ENCODE data around the gene LOXL3.

The LOXL3 gene

GRCh38 chr2:74548285-74548899, 5.3 kb downstream of the LOXL3 start:
- H3K27ac ChIP-seq (ENCODE audit: insufficient read depth in 1 of 2, low read depth in 1 of 2, low read length in 2 of 2, poor library complexity in 1 of 2, severe bottlenecking in 2 of 2) = peak overlapping the region in 1 of 2 experiments; percentile 59
- H3K9me3 ChIP-seq (ENCODE audit: control extremely low read depth in 1 of 5, control insufficient read depth in 4 of 5, insufficient read depth in 2 of 5, low read depth in 1 of 5, low read length in 4 of 5) = no peaks in the 10 kb centered on the region
- no peak for DNase-seq
- ChIA-PET POLR2A (no interaction called here), CTCF (interaction anchor here (0.9 to 1.7 kb wide), 8 partner anchors 10 to 73 kb away, joined by 3 to 5 read pairs (median 3); partner anchors contain the start of genes CCDC142 and TTC31)
- 32% methylated on average over 26 of the region's 26 CpGs for WGBS (ENCODE audit: insufficient coverage)
- H3K36me3 ChIP-seq (ENCODE audit: control insufficient read depth in 4 of 4, insufficient read depth in 4 of 4, low read length in 3 of 4) = peaks cover 0 to 3% (median 0%) of the 10 kb centered on the region in 4 experiments
- peak overlapping the region; percentile 67 to 89 (median 76) for H3K4me3 ChIP-seq (ENCODE audit: control insufficient read depth in 1 of 7, extremely low read depth in 1 of 7, insufficient read depth in 4 of 7, low read depth in 2 of 7, low read length in 6 of 7)
- no peaks in the 10 kb centered on the region for H3K27me3 ChIP-seq (replicated peaks in 2 of 5; ENCODE audit: control insufficient read depth in 4 of 5, insufficient read depth in 5 of 5, low read length in 4 of 5)
- peaks cover 6 to 49% (median 35%) of the 10 kb centered on the region in 4 experiments for H3K4me1 ChIP-seq (ENCODE audit: control extremely low read depth in 1 of 4, control insufficient read depth in 4 of 4, insufficient read depth in 4 of 4, low read length in 3 of 4)

GRCh38 chr2:74546004-74546403, 7.7 kb downstream of the LOXL3 start:
- CTCF ChIA-PET = interaction anchor here (1.1 to 5.1 kb wide), 5 partner anchors 12 to 63 kb away, joined by 4 to 50 read pairs (median 6); partner anchors contain the start of genes CCDC142 and TTC31

GRCh38 chr2:74544634-74545033, 9.1 kb downstream of the LOXL3 start:
- CTCF ChIA-PET = interaction anchor here (0.8 to 5.1 kb wide), 9 partner anchors 10 to 62 kb away, joined by 3 to 50 read pairs (median 3); partner anchors contain the start of genes CCDC142 and TTC31
- POLR2A ChIA-PET = no interaction called here
- DNase-seq = no peak
- Histone ChIP-seq H3K36me3 (ENCODE audit: control insufficient read depth in 4 of 4, insufficient read depth in 4 of 4, low read length in 3 of 4) (no peaks in the 10 kb centered on the region), H3K27me3 (replicated peaks in 2 of 5; ENCODE audit: control insufficient read depth in 4 of 5, insufficient read depth in 5 of 5, low read length in 4 of 5) (no peaks in the 10 kb centered on the region), H3K4me3 (ENCODE audit: control insufficient read depth in 1 of 7, extremely low read depth in 1 of 7, insufficient read depth in 4 of 7, low read depth in 2 of 7, low read length in 6 of 7) (no peak overlapping the region), H3K9me3 (ENCODE audit: control extremely low read depth in 1 of 5, control insufficient read depth in 4 of 5, insufficient read depth in 2 of 5, low read depth in 1 of 5, low read length in 4 of 5) (no peaks in the 10 kb centered on the region), H3K4me1 (ENCODE audit: control extremely low read depth in 1 of 4, control insufficient read depth in 4 of 4, insufficient read depth in 4 of 4, low read length in 3 of 4) (peaks cover 6 to 34% (median 19%) of the 10 kb centered on the region in 4 experiments), H3K27ac (ENCODE audit: insufficient read depth in 1 of 2, low read depth in 1 of 2, low read length in 2 of 2, poor library complexity in 1 of 2, severe bottlenecking in 2 of 2) (no peak overlapping the region)
- 90% methylated on average over 3 of the region's 3 CpGs for WGBS (ENCODE audit: insufficient coverage)

More at GRCh38 chr2:74546004-74546403, 7.7 kb downstream of the LOXL3 start:
- no peak for DNase-seq
- POLR2A ChIA-PET = no interaction called here
- H3K4me3 ChIP-seq (ENCODE audit: control insufficient read depth in 1 of 7, extremely low read depth in 1 of 7, insufficient read depth in 4 of 7, low read depth in 2 of 7, low read length in 6 of 7) = no peak overlapping the region
- H3K4me1 ChIP-seq (ENCODE audit: control extremely low read depth in 1 of 4, control insufficient read depth in 4 of 4, insufficient read depth in 4 of 4, low read length in 3 of 4) = peaks cover 6 to 39% (median 22%) of the 10 kb centered on the region in 4 experiments
- WGBS (ENCODE audit: insufficient coverage) = 97% methylated on average over 3 of the region's 3 CpGs
- H3K9me3 ChIP-seq (ENCODE audit: control extremely low read depth in 1 of 5, control insufficient read depth in 4 of 5, insufficient read depth in 2 of 5, low read depth in 1 of 5, low read length in 4 of 5) = no peaks in the 10 kb centered on the region
- H3K27ac ChIP-seq (ENCODE audit: insufficient read depth in 1 of 2, low read depth in 1 of 2, low read length in 2 of 2, poor library complexity in 1 of 2, severe bottlenecking in 2 of 2) = no peak overlapping the region
- H3K27me3 ChIP-seq (replicated peaks in 2 of 5; ENCODE audit: control insufficient read depth in 4 of 5, insufficient read depth in 5 of 5, low read length in 4 of 5) = no peaks in the 10 kb centered on the region
- no peaks in the 10 kb centered on the region for H3K36me3 ChIP-seq (ENCODE audit: control insufficient read depth in 4 of 4, insufficient read depth in 4 of 4, low read length in 3 of 4)

- 86% methylated on average over 1 of the region's 1 CpG for WGBS (ENCODE audit: insufficient coverage)
- Histone ChIP-seq H3K4me3 (ENCODE audit: control insufficient read depth in 1 of 7, extremely low read depth in 1 of 7, insufficient read depth in 4 of 7, low read depth in 2 of 7, low read length in 6 of 7) (no peak overlapping the region), H3K27ac (ENCODE audit: insufficient read depth in 1 of 2, low read depth in 1 of 2, low read length in 2 of 2, poor library complexity in 1 of 2, severe bottlenecking in 2 of 2) (no peak overlapping the region), H3K9me3 (ENCODE audit: control extremely low read depth in 1 of 5, control insufficient read depth in 4 of 5, insufficient read depth in 2 of 5, low read depth in 1 of 5, low read length in 4 of 5) (no peaks in the 10 kb centered on the region), H3K4me1 (ENCODE audit: control extremely low read depth in 1 of 4, control insufficient read depth in 4 of 4, insufficient read depth in 4 of 4, low read length in 3 of 4) (peaks cover 18 to 35% (median 22%) of the 10 kb centered on the region in 4 experiments), H3K27me3 (replicated peaks in 2 of 5; ENCODE audit: control insufficient read depth in 4 of 5, insufficient read depth in 5 of 5, low read length in 4 of 5) (no peaks in the 10 kb centered on the region), H3K36me3 (ENCODE audit: control insufficient read depth in 4 of 4, insufficient read depth in 4 of 4, low read length in 3 of 4) (no peaks in the 10 kb centered on the region)
- DNase-seq = no peak
- ChIA-PET POLR2A (no interaction called here), CTCF (interaction anchor here (0.6 to 5.1 kb wide), 5 partner anchors 8 to 45 kb away, joined by 3 to 50 read pairs (median 4); no protein-coding TSS in a partner anchor)
Observed at GRCh38 chr2:74542978-74543377, 10.8 kb downstream of the LOXL3 start.

GRCh38 chr2:74540291-74540690, 13.5 kb downstream of the LOXL3 start:
- Histone ChIP-seq H3K9me3 (ENCODE audit: control extremely low read depth in 1 of 5, control insufficient read depth in 4 of 5, insufficient read depth in 2 of 5, low read depth in 1 of 5, low read length in 4 of 5) (no peaks in the 10 kb centered on the region), H3K27me3 (replicated peaks in 2 of 5; ENCODE audit: control insufficient read depth in 4 of 5, insufficient read depth in 5 of 5, low read length in 4 of 5) (no peaks in the 10 kb centered on the region), H3K36me3 (ENCODE audit: control insufficient read depth in 4 of 4, insufficient read depth in 4 of 4, low read length in 3 of 4) (peaks cover 0 to 3% (median 0%) of the 10 kb centered on the region in 4 experiments), H3K4me3 (ENCODE audit: control insufficient read depth in 1 of 7, extremely low read depth in 1 of 7, insufficient read depth in 4 of 7, low read depth in 2 of 7, low read length in 6 of 7) (no peak overlapping the region), H3K4me1 (ENCODE audit: control extremely low read depth in 1 of 4, control insufficient read depth in 4 of 4, insufficient read depth in 4 of 4, low read length in 3 of 4) (peaks cover 19 to 46% (median 24%) of the 10 kb centered on the region in 4 experiments), H3K27ac (ENCODE audit: insufficient read depth in 1 of 2, low read depth in 1 of 2, low read length in 2 of 2, poor library complexity in 1 of 2, severe bottlenecking in 2 of 2) (no peak overlapping the region)
- ChIA-PET CTCF (interaction anchor here (1.0 to 13.7 kb wide), 6 partner anchors 10 to 46 kb away, joined by 3 to 210 read pairs (median 5); no protein-coding TSS in a partner anchor), POLR2A (no interaction called here)
- no peak for DNase-seq
- WGBS (ENCODE audit: insufficient coverage) = 100% methylated on average over 5 of the region's 5 CpGs

GRCh38 chr2:74538881-74539339, 14.8 kb downstream of the LOXL3 start:
- H3K36me3 ChIP-seq (ENCODE audit: control insufficient read depth in 4 of 4, insufficient read depth in 4 of 4, low read length in 3 of 4) = peaks cover 0 to 13% (median 4%) of the 10 kb centered on the region in 4 experiments
- peak in 2 of 3 donors; percentile 76 to 77 for DNase-seq
- ChIA-PET CTCF (interaction anchor here (0.8 to 13.7 kb wide), 12 partner anchors 14 to 74 kb away, joined by 3 to 210 read pairs (median 5); partner anchors contain the start of genes CCDC142, MOGS and TTC31), POLR2A (interaction anchor here (0.6 to 2.0 kb wide), 5 partner anchors 9 to 1646 kb away, joined by 3 to 9 read pairs (median 3); partner anchors contain the start of genes AUP1, DOK1, HTRA2 and LOXL3)
- H3K4me1 ChIP-seq (ENCODE audit: control extremely low read depth in 1 of 4, control insufficient read depth in 4 of 4, insufficient read depth in 4 of 4, low read length in 3 of 4) = peaks cover 19 to 53% (median 24%) of the 10 kb centered on the region in 4 experiments
- WGBS (ENCODE audit: insufficient coverage) = 20% methylated on average over 5 of the region's 7 CpGs
- H3K9me3 ChIP-seq (ENCODE audit: control extremely low read depth in 1 of 5, control insufficient read depth in 4 of 5, insufficient read depth in 2 of 5, low read depth in 1 of 5, low read length in 4 of 5) = no peaks in the 10 kb centered on the region
- H3K27me3 ChIP-seq (replicated peaks in 2 of 5; ENCODE audit: control insufficient read depth in 4 of 5, insufficient read depth in 5 of 5, low read length in 4 of 5) = no peaks in the 10 kb centered on the region
- H3K4me3 ChIP-seq (ENCODE audit: control insufficient read depth in 1 of 7, extremely low read depth in 1 of 7, insufficient read depth in 4 of 7, low read depth in 2 of 7, low read length in 6 of 7) = peak overlapping the region in 5 of 7 experiments; percentile 10 to 58 (median 44)
- H3K27ac ChIP-seq (ENCODE audit: insufficient read depth in 1 of 2, low read depth in 1 of 2, low read length in 2 of 2, poor library complexity in 1 of 2, severe bottlenecking in 2 of 2) = no peak overlapping the region

- Histone ChIP-seq H3K4me3 (ENCODE audit: control insufficient read depth in 1 of 7, extremely low read depth in 1 of 7, insufficient read depth in 4 of 7, low read depth in 2 of 7, low read length in 6 of 7) (no peak overlapping the region), H3K9me3 (ENCODE audit: control extremely low read depth in 1 of 5, control insufficient read depth in 4 of 5, insufficient read depth in 2 of 5, low read depth in 1 of 5, low read length in 4 of 5) (no peaks in the 10 kb centered on the region), H3K27me3 (replicated peaks in 2 of 5; ENCODE audit: control insufficient read depth in 4 of 5, insufficient read depth in 5 of 5, low read length in 4 of 5) (no peaks in the 10 kb centered on the region), H3K27ac (ENCODE audit: insufficient read depth in 1 of 2, low read depth in 1 of 2, low read length in 2 of 2, poor library complexity in 1 of 2, severe bottlenecking in 2 of 2) (no peak overlapping the region), H3K36me3 (ENCODE audit: control insufficient read depth in 4 of 4, insufficient read depth in 4 of 4, low read length in 3 of 4) (peaks cover 6 to 29% (median 19%) of the 10 kb centered on the region in 4 experiments), H3K4me1 (ENCODE audit: control extremely low read depth in 1 of 4, control insufficient read depth in 4 of 4, insufficient read depth in 4 of 4, low read length in 3 of 4) (peaks cover 19 to 48% (median 24%) of the 10 kb centered on the region in 4 experiments)
- CTCF ChIA-PET = interaction anchor here (13.7 kb wide), 1 partner anchor 50 kb away, joined by 210 read pairs; no protein-coding TSS in a partner anchor
- DNase-seq = no peak
- POLR2A ChIA-PET = no interaction called here
- 97% methylated on average over 3 of the region's 4 CpGs for WGBS (ENCODE audit: insufficient coverage)
Observed at GRCh38 chr2:74537140-74537539, 16.6 kb downstream of the LOXL3 start.

Data from common myeloid progenitor, CD34-positive (primary cell).